Ascending aorta (tissue), 2 donors: ENCODE measurements around the gene FRAS1. TPM values are rescaled to one million over a fixed set of nuclear protein-coding genes. Genes with fewer than 3 reads are reported as not detected.
"Not testable (repeated sequence)": the region's sequence is repeated elsewhere in the genome, so short reads cannot be mapped to it uniquely, and the experiment has no call there.

Experiments used
- DNase-seq, 2 donors: peaks; one replicate each; pipeline ENCODE4 v3.0.0-alpha.2; 2019; ENCODE audit warnings: low spot score in 2 of 2
- H3K27ac ChIP-seq, 2 donors: fragments of 200-600 bp; sonication (generic); one replicate each; pipeline ENCODE4 v1.5.1; 2016 to 2017; ENCODE audit warnings: mild to moderate bottlenecking in 1 of 2
- H3K27me3 ChIP-seq: fragments of 200-600 bp; sonication (generic); one replicate; pipeline ENCODE4 v1.5.1; 2017
- H3K36me3 ChIP-seq, 2 donors: fragments of 200-600 bp; sonication (generic); one replicate each; pipeline ENCODE4 v1.5.1; 2016
- H3K4me1 ChIP-seq, 2 donors: fragments of 200-600 bp; sonication (generic); one replicate each; pipeline ENCODE4 v1.5.1; 2016 to 2017; ENCODE audit warnings: mild to moderate bottlenecking in 1 of 2
- H3K4me3 ChIP-seq, 2 donors: fragments of 200-600 bp; sonication (generic); one replicate each; pipeline ENCODE4 v1.5.1; 2016 to 2017; ENCODE audit warnings: mild to moderate bottlenecking in 1 of 2
- H3K9me3 ChIP-seq, 2 donors: fragments of 200-600 bp; sonication (generic); one replicate each; pipeline ENCODE4 v1.5.1; 2016
- CTCF ChIP-seq, 3 experiments: fragments of 200-600 bp in 2 of 3; fragments of 450-650 bp in 1 of 3; sonication (generic) in 2 of 3; IDR thresholded peaks; one replicate each; pipeline ENCODE4 v1.5.1; 2016 to 2019; ENCODE audit warnings: antibody characterized with exemption in 3 of 3, mild to moderate bottlenecking in 1 of 3, moderate library complexity in 1 of 3
- intact Hi-C: fragments of 100-400 bp; cut with DNase I; formaldehyde crosslinking; loops from one replicate; pipeline ENCODE4 v1.15.1; 2023
- total RNA-seq: library from RNA; depleted of rRNA; stranded (reverse); fragments of >200 nt; gene quantifications from one replicate; pipeline ENCODE4 v1.1.0, GENCODE V29; 2016

Gene FRAS1
- total RNA-seq, 1 donor from 2014 or later = 0.75 TPM

- Histone ChIP-seq H3K4me3 (no peak overlapping the region), H3K36me3 (no peaks in the 10 kb centered on the region), H3K4me1 (no peaks in the 10 kb centered on the region), H3K27ac (no peak overlapping the region), H3K27me3 (no peaks in the 10 kb centered on the region), H3K9me3 (no peaks in the 10 kb centered on the region)
- TF ChIP-seq CTCF (IDR thresholded peaks at IDR 0.05) = no peak
- no peak for DNase-seq
- intact Hi-C loops = no loop called here
These were observed 122.1 kb downstream of the FRAS1 start for GRCh38 chr4:78179196-78179595.

GRCh38 chr4:78181681-78182234, 124.6 kb downstream of the FRAS1 start:
- H3K4me1 ChIP-seq, intact Hi-C loops, H3K27me3 ChIP-seq, H3K9me3 ChIP-seq, H3K27ac ChIP-seq, DNase-seq, H3K36me3 ChIP-seq, H3K4me3 ChIP-seq: not testable (repeated sequence)

GRCh38 chr4:78184584-78184983, 127.5 kb downstream of the FRAS1 start:
- intact Hi-C loops = no loop called here
- TF ChIP-seq CTCF (IDR thresholded peaks at IDR 0.05) = no peak
- Histone ChIP-seq H3K27ac (no peak overlapping the region), H3K9me3 (no peaks in the 10 kb centered on the region), H3K4me3 (no peak overlapping the region), H3K27me3 (no peaks in the 10 kb centered on the region), H3K4me1 (no peaks in the 10 kb centered on the region), H3K36me3 (no peaks in the 10 kb centered on the region)
- no peak for DNase-seq

- intact Hi-C loops = no loop called here
- TF ChIP-seq CTCF (IDR thresholded peaks at IDR 0.05) = no peak
- no peaks in the 10 kb centered on the region for H3K36me3 ChIP-seq
These were observed 128.0 kb downstream of the FRAS1 start for GRCh38 chr4:78185117-78185516.

GRCh38 chr4:78186597-78187543, 129.7 kb downstream of the FRAS1 start:
- H3K36me3 ChIP-seq = no peaks in the 10 kb centered on the region
- no peaks in the 10 kb centered on the region for H3K27me3 ChIP-seq
- H3K4me1 ChIP-seq = no peaks in the 10 kb centered on the region
- intact Hi-C loops = no loop called here
- no peak overlapping the region for H3K4me3 ChIP-seq
- no peak overlapping the region for H3K27ac ChIP-seq
- no peak for TF ChIP-seq CTCF (IDR thresholded peaks at IDR 0.05)
- H3K9me3 ChIP-seq = no peaks in the 10 kb centered on the region
- DNase-seq = no peak

More at GRCh38 chr4:78185117-78185516, 128.0 kb downstream of the FRAS1 start:
- H3K9me3 ChIP-seq = no peaks in the 10 kb centered on the region
- no peak for DNase-seq
- no peak overlapping the region for H3K27ac ChIP-seq
- H3K27me3 ChIP-seq = no peaks in the 10 kb centered on the region
- no peaks in the 10 kb centered on the region for H3K4me1 ChIP-seq
- H3K4me3 ChIP-seq = no peak overlapping the region

GRCh38 chr4:78190068-78190467, 132.9 kb downstream of the FRAS1 start:
- intact Hi-C loops = no loop called here
- Histone ChIP-seq H3K4me1 (no peaks in the 10 kb centered on the region), H3K36me3 (no peaks in the 10 kb centered on the region), H3K9me3 (peaks cover 0 to 2% of the 10 kb centered on the region in 2 donors), H3K27me3 (no peaks in the 10 kb centered on the region), H3K27ac (no peak overlapping the region), H3K4me3 (no peak overlapping the region)
- TF ChIP-seq CTCF (IDR thresholded peaks at IDR 0.05) = no peak
- no peak for DNase-seq
